Measurements from ENCODE around the gene AOPEP. TPM values are rescaled to one million over a fixed set of nuclear protein-coding genes. Genes with fewer than 3 reads are reported as not detected.

The AOPEP gene
- total RNA-seq, 1 donor from 2014 or later, result 305 TPM

DNA sequence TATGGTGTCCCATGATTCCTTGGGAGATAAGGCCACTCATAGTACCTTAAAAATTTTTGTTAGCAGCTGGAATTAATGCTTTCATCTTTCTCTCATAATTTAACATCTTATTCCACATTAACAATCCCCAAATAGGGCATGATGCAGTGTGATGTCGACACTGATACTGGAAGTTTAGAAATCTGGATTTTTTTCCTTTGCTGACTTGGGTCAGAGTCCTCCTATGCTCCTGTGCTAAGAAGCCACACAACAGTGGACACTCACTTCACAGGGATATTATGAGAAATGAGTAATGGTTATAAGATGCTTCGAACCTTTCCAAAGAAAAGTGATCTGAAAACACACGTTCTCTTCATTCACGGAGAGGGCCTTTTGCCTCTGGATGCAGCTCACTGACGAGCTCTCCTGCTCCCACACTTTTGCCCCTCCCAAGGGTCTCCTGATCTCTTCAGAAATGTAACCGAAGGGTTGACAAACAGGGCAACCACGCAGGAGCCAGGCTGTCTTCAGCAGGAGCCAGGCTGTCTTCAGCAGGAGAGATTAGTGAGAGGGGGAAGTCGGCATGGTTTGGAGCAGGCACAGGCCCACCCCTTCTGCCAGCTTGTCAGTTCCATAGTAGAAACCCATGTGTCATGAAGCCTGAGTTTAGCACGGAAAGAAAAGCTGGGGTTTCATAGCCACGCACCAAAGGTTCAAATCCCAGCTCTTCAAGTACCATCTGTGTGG is 247.8 kb downstream of the AOPEP start:
- H3K9me3 ChIP-seq, result no peaks in the 10 kb centered on the region
- intact Hi-C loops (cut with DNase I), result no loop called here
- TF ChIP-seq POLR2AphosphoS5 (IDR thresholded peaks at IDR 0.05; ENCODE audit: insufficient read depth in 1 of 2, low read depth in 1 of 2) (no peak), POLR2A (IDR thresholded peaks at IDR 0.05) (no peak)
- TF ChIP-seq, protein P1, sequence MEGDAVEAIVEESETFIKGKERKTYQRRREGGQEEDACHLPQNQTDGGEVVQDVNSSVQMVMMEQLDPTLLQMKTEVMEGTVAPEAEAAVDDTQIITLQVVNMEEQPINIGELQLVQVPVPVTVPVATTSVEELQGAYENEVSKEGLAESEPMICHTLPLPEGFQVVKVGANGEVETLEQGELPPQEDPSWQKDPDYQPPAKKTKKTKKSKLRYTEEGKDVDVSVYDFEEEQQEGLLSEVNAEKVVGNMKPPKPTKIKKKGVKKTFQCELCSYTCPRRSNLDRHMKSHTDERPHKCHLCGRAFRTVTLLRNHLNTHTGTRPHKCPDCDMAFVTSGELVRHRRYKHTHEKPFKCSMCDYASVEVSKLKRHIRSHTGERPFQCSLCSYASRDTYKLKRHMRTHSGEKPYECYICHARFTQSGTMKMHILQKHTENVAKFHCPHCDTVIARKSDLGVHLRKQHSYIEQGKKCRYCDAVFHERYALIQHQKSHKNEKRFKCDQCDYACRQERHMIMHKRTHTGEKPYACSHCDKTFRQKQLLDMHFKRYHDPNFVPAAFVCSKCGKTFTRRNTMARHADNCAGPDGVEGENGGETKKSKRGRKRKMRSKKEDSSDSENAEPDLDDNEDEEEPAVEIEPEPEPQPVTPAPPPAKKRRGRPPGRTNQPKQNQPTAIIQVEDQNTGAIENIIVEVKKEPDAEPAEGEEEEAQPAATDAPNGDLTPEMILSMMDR (IDR thresholded peaks at IDR 0.05), result no peak
- H3K4me1 ChIP-seq, result peaks cover 20% of the 10 kb centered on the region
- no peak for DNase-seq (ENCODE audit: extremely low spot score in 2 of 2)
- H3K36me3 ChIP-seq, result no peaks in the 10 kb centered on the region
- no peaks in the 10 kb centered on the region for H3K27me3 ChIP-seq
- H3K27ac ChIP-seq, result no peak overlapping the region
- no peak overlapping the region for H3K4me3 ChIP-seq

- intact Hi-C loops (cut with DNase I), result no loop called here
- H3K4me1 ChIP-seq, result peaks cover 20% of the 10 kb centered on the region
- no peak for DNase-seq (ENCODE audit: extremely low spot score in 2 of 2)
- no peaks in the 10 kb centered on the region for H3K27me3 ChIP-seq
- no peaks in the 10 kb centered on the region for H3K36me3 ChIP-seq
- no peak overlapping the region for H3K27ac ChIP-seq
- TF ChIP-seq POLR2AphosphoS5 (IDR thresholded peaks at IDR 0.05; ENCODE audit: insufficient read depth in 1 of 2, low read depth in 1 of 2) (no peak), POLR2A (IDR thresholded peaks at IDR 0.05) (no peak)
- TF ChIP-seq, protein P1 (IDR thresholded peaks at IDR 0.05), result no peak
- no peaks in the 10 kb centered on the region for H3K9me3 ChIP-seq
- H3K4me3 ChIP-seq, result no peak overlapping the region
Measured at GRCh38 chr9:94975480-94975879, 249.0 kb downstream of the AOPEP start.

- DNase-seq (ENCODE audit: extremely low spot score in 2 of 2), result no peak
- peaks cover 20% of the 10 kb centered on the region for H3K4me1 ChIP-seq
- TF ChIP-seq POLR2A (IDR thresholded peaks at IDR 0.05), result no peak
- no peak for TF ChIP-seq POLR2AphosphoS5 (IDR thresholded peaks at IDR 0.05; ENCODE audit: insufficient read depth in 1 of 2, low read depth in 1 of 2)
- TF ChIP-seq, protein P1 (IDR thresholded peaks at IDR 0.05), result no peak
- intact Hi-C loops (cut with DNase I), result no loop called here
- H3K36me3 ChIP-seq, result no peaks in the 10 kb centered on the region
- H3K9me3 ChIP-seq, result no peaks in the 10 kb centered on the region
- no peaks in the 10 kb centered on the region for H3K27me3 ChIP-seq
- no peak overlapping the region for H3K4me3 ChIP-seq
- no peak overlapping the region for H3K27ac ChIP-seq
Measured at GRCh38 chr9:94976077-94976476, 249.6 kb downstream of the AOPEP start.

- Histone ChIP-seq H3K27me3 (no peaks in the 10 kb centered on the region), H3K9me3 (no peaks in the 10 kb centered on the region), H3K36me3 (no peaks in the 10 kb centered on the region), H3K27ac (no peak overlapping the region), H3K4me3 (no peak overlapping the region), H3K4me1 (peaks cover 20% of the 10 kb centered on the region)
- no peak for DNase-seq (ENCODE audit: extremely low spot score in 2 of 2)
- TF ChIP-seq POLR2A (IDR thresholded peaks at IDR 0.05) (no peak), POLR2AphosphoS5 (IDR thresholded peaks at IDR 0.05; ENCODE audit: insufficient read depth in 1 of 2, low read depth in 1 of 2) (no peak)
- TF ChIP-seq, protein P1 (IDR thresholded peaks at IDR 0.05), result no peak
- intact Hi-C loops (cut with DNase I), result no loop called here
Measured at GRCh38 chr9:94977416-94977815, 250.9 kb downstream of the AOPEP start.

- H3K4me3 ChIP-seq, result no peak overlapping the region
- no peaks in the 10 kb centered on the region for H3K9me3 ChIP-seq
- no peak overlapping the region for H3K27ac ChIP-seq
- H3K27me3 ChIP-seq, result no peaks in the 10 kb centered on the region
- peaks cover 11% of the 10 kb centered on the region for H3K4me1 ChIP-seq
- intact Hi-C loops (cut with DNase I), result no loop called here
- TF ChIP-seq POLR2A (IDR thresholded peaks at IDR 0.05), result no peak
- TF ChIP-seq, protein P1 (IDR thresholded peaks at IDR 0.05), result no peak
- no peak for TF ChIP-seq POLR2AphosphoS5 (IDR thresholded peaks at IDR 0.05; ENCODE audit: insufficient read depth in 1 of 2, low read depth in 1 of 2)
- H3K36me3 ChIP-seq, result no peaks in the 10 kb centered on the region
- no peak for DNase-seq (ENCODE audit: extremely low spot score in 2 of 2)
Measured at GRCh38 chr9:94979904-94980507, 253.5 kb downstream of the AOPEP start.
